CD14-positive monocyte (primary cell): ENCODE measurements around the gene SPATA32. TPM values are rescaled to one million over a fixed set of nuclear protein-coding genes. Genes with fewer than 3 reads are reported as not detected.
A peak's percentile ranks its signal among the peaks of the same experiment; 100 is the strongest.

Source experiments
- DNase-seq, 3 donors: peaks; one replicate each; pipeline ENCODE4 v3.0.0-alpha.2; 2011 to 2022
- H2AFZ ChIP-seq: 2 replicates; pipeline ENCODE4 v1.6.0; 2012; ENCODE audit warnings: mild to moderate bottlenecking, low read depth, low read length, inconsistent platforms; ENCODE audit not compliant: insufficient read depth, poor library complexity, severe bottlenecking
- H3K27ac ChIP-seq, 2 donors: 1 replicate in 1 of 2; 2 replicates in 1 of 2; pipeline ENCODE4 v1.5.1; 2012 to 2013; ENCODE audit warnings: low read length in 2 of 2, control low read depth in 1 of 2, inconsistent platforms in 1 of 2, low read depth in 1 of 2, mild to moderate bottlenecking in 1 of 2
- H3K27me3 ChIP-seq, 2 donors: one replicate each; pipeline versions ENCODE4 v1.6.0 to v1.6.1; 2011 to 2013; ENCODE audit warnings: low read length in 2 of 2; ENCODE audit not compliant: control insufficient read depth in 2 of 2, insufficient read depth in 2 of 2
- H3K36me3 ChIP-seq, 2 donors: replicated peaks in 1 of 2; 1 replicate in 1 of 2; 2 replicates in 1 of 2; pipeline versions ENCODE4 v1.5.1 to v1.6.1; 2012 to 2013; ENCODE audit warnings: low read length in 2 of 2, control low read depth in 1 of 2, inconsistent platforms in 1 of 2, mild to moderate bottlenecking in 1 of 2; ENCODE audit not compliant: insufficient read depth in 2 of 2, control insufficient read depth in 1 of 2
- H3K4me1 ChIP-seq, 2 donors: 1 replicate in 1 of 2; 2 replicates in 1 of 2; pipeline versions ENCODE4 v1.5.1 to v1.6.1; 2012 to 2013; ENCODE audit warnings: low read length in 2 of 2, control low read depth in 1 of 2, inconsistent platforms in 1 of 2, mild to moderate bottlenecking in 1 of 2, moderate library complexity in 1 of 2; ENCODE audit not compliant: insufficient read depth in 2 of 2, control insufficient read depth in 1 of 2
- H3K4me2 ChIP-seq: replicated peaks from 2 replicates; pipeline ENCODE3; 2012; ENCODE audit warnings: low read length, moderate library complexity, mild to moderate bottlenecking; ENCODE audit not compliant: poor library complexity, severe bottlenecking; ENCODE audit errors: extremely low read depth
- H3K4me3 ChIP-seq, 3 experiments: fragments of 200-600 bp in 1 of 3; sonication (generic) in 1 of 3; replicated peaks in 1 of 3; 1 replicate in 2 of 3; 2 replicates in 1 of 3; pipeline ENCODE4 v1.5.1; 2011 to 2013; ENCODE audit warnings: low read length in 3 of 3, mild to moderate bottlenecking in 3 of 3, control low read depth in 2 of 3, low read depth in 2 of 3, inconsistent platforms in 1 of 3, moderate library complexity in 1 of 3
- H3K79me2 ChIP-seq: 2 replicates; pipeline ENCODE4 v1.6.0; 2012; ENCODE audit warnings: mild to moderate bottlenecking, control low read depth, inconsistent platforms, low read length, moderate library complexity; ENCODE audit not compliant: insufficient read depth
- H3K9ac ChIP-seq: 2 replicates; pipeline ENCODE4 v1.6.0; 2017; ENCODE audit warnings: low read length, mild to moderate bottlenecking; ENCODE audit not compliant: insufficient read depth, poor library complexity, severe bottlenecking
- H3K9me3 ChIP-seq, 2 donors: replicated peaks in 1 of 2; 1 replicate in 1 of 2; 2 replicates in 1 of 2; pipeline versions ENCODE4 v1.5.1 to v1.6.1; 2012 to 2013; ENCODE audit warnings: low read length in 2 of 2, control low read depth in 1 of 2; ENCODE audit not compliant: control insufficient read depth in 1 of 2, insufficient read depth in 1 of 2
- H4K20me1 ChIP-seq: 2 replicates; pipeline ENCODE4 v1.6.0; 2012; ENCODE audit warnings: mild to moderate bottlenecking, low read length, control low read depth, moderate library complexity; ENCODE audit not compliant: insufficient read depth
- H3K27ac Mint-ChIP-seq, 7 donors: one replicate each; pipeline ENCODE4 v1.8.0; 2020; ENCODE audit warnings: mild to moderate bottlenecking in 7 of 7, mixed read lengths in 7 of 7, moderate library complexity in 6 of 7, inconsistent platforms in 2 of 7
- H3K27me3 Mint-ChIP-seq, 3 donors: one replicate each; pipeline ENCODE4 v1.8.0; 2021 to 2022; ENCODE audit warnings: low read depth in 3 of 3, mild to moderate bottlenecking in 3 of 3, mixed read lengths in 3 of 3, moderate library complexity in 3 of 3, inconsistent platforms in 1 of 3
- H3K36me3 Mint-ChIP-seq, 2 donors: one replicate each; pipeline ENCODE4 v1.8.0; 2020; ENCODE audit warnings: mixed read lengths in 2 of 2, inconsistent platforms in 1 of 2, mild to moderate bottlenecking in 1 of 2
- H3K4me1 Mint-ChIP-seq: one replicate; pipeline ENCODE4 v1.8.0; 2020; ENCODE audit warnings: mild to moderate bottlenecking, mixed read lengths
- H3K4me3 Mint-ChIP-seq, 2 donors: one replicate each; pipeline ENCODE4 v1.8.0; 2020; ENCODE audit warnings: mild to moderate bottlenecking in 2 of 2, mixed read lengths in 2 of 2, moderate library complexity in 1 of 2
- H3K9me3 Mint-ChIP-seq, 7 donors: one replicate each; pipeline ENCODE4 v1.8.0; 2020 to 2022; ENCODE audit warnings: mixed read lengths in 7 of 7, mild to moderate bottlenecking in 6 of 7, moderate library complexity in 6 of 7, inconsistent platforms in 2 of 7
- CTCF ChIP-seq: fragments of 200-600 bp; IDR thresholded peaks from one replicate; pipeline ENCODE4 v1.8.0; 2022; ENCODE audit warnings: antibody characterized with exemption, mild to moderate bottlenecking
- WGBS: methylation state at CpG from one replicate; pipeline ENCODE4 v1.1.5; 2013; ENCODE audit warnings: missing lambda C conversion rate; ENCODE audit not compliant: insufficient coverage; 5-methylcytosine and 5-hydroxymethylcytosine counted together
- intact Hi-C, 2 donors: fragments of 100-400 bp; cut with micrococcal nuclease; formaldehyde crosslinking; loops; one replicate each; pipeline versions ENCODE4 v1.15.0 to v1.15.1; 2023
- polyA plus RNA-seq, 3 donors: library from polyadenylated mRNA; depleted of rRNA in 1 of 3; unstranded in 2 of 3; stranded (reverse) in 1 of 3; fragments of 300-500 nt in 2 of 3; fragments of >200 nt in 1 of 3; fragmentation: Illumina TruSeq in 2 of 3; gene quantifications; 1 replicate in 2 of 3; 2 replicates in 1 of 3; pipeline ENCODE4 v1.2.3, GENCODE V29; 2012 to 2021

SPATA32 gene
- polyA plus RNA-seq, 3 donors, result not detected

DNA sequence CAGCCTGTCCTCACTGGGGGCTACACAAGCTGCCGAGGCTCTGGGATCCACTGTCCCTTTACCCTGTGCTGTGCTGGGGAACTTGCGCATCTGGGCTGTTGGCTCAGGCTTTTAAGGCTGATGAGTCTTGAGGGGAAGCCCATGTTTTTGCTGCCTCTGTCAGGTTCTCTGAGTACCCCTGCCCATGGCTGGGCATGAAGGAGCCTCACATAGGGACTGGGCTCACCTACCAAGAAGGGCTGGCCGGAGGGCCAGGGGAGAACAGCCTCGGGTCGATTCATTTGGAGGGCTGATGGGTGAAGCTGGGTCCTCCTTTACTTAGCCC lies 25.6 kb downstream of the SPATA32 start:
- H2AFZ ChIP-seq, result no peak overlapping the region
- H3K4me3 ChIP-seq, result no peak overlapping the region
- no peak for TF ChIP-seq CTCF
- H3K9ac ChIP-seq, result no peak overlapping the region
- no peaks in the 10 kb centered on the region for H3K9me3 ChIP-seq
- peaks cover 0 to 4% (median 4%) of the 10 kb centered on the region in 3 donors for H3K27me3 Mint-ChIP-seq
- peaks cover 0 to 1% (median 0%) of the 10 kb centered on the region in 7 donors for H3K9me3 Mint-ChIP-seq
- DNase-seq, result no peak
- H3K79me2 ChIP-seq, result peaks cover 93% of the 10 kb centered on the region
- peak overlapping the region in 1 of 2 donors; percentile 62 for H3K27ac ChIP-seq
- 87% methylated on average over 4 of the region's 5 CpGs for WGBS
- peak overlapping the region in 2 of 7 donors; percentile 20 to 86 for H3K27ac Mint-ChIP-seq
- intact Hi-C loops, result loop anchor here in 1 of 2 donors (5.0 kb wide), 1 partner anchor 34 kb away; no protein-coding TSS in a partner anchor
- H3K4me3 Mint-ChIP-seq, result no peak overlapping the region
- peaks cover 92 to 99% of the 10 kb centered on the region in 2 donors for H3K36me3 Mint-ChIP-seq
- peaks cover 100% of the 10 kb centered on the region for H4K20me1 ChIP-seq
- H3K36me3 ChIP-seq, result peaks cover 92 to 93% of the 10 kb centered on the region in 2 donors
- H3K27me3 ChIP-seq, result no peaks in the 10 kb centered on the region
- no peak overlapping the region for H3K4me2 ChIP-seq
- peaks cover 47% of the 10 kb centered on the region in 2 donors for H3K4me1 ChIP-seq
- H3K4me1 Mint-ChIP-seq, result peaks cover 50% of the 10 kb centered on the region

DNA sequence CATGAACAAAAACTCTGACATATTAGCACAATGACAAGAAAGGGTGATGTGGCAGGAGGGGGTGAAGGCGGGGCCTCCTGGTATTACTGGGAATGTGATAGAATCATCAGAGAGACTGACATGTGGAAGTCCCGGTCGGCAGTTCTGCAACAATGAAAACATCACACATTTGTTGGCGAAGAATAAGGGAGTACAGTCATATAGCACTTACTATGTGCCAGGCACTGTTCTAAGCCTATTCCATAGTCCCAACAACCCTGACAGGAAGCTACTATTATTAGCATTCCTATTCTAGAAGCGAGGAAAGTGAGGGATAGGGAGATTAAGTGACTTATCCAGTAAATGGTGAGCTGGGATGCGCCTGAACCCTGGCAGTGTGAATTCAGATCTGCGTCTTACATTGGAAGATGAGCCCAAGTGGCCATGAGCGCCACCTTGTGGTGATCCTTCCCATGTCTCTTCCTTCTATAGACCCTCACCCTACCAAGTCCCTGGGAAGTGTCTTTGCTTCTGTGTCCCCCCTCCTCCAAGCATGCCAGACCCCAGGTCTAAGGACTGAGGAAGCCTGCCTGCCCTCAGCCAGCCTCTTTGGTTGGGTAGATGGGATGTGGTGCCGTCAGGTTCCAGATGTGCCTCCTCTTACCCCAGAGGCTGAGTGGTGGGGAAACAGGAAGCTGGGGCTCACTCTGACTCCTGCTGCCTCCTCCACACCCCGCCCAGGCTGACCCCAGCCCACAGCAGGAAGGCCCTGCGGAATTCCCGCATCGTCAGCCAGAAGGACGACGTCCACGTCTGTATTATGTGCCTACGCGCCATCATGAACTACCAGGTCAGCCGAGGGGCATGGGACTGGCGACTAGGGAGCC lies 26.2 kb downstream of the SPATA32 start:
- peaks cover 53% of the 10 kb centered on the region in 2 donors for H3K4me1 ChIP-seq
- Mint-ChIP-seq H3K36me3 (peaks cover 89 to 93% of the 10 kb centered on the region in 2 donors), H3K27ac (peak overlapping the region; percentile 76 to 90 (median 86)), H3K4me3 (peak overlapping the region in 1 of 2 donors; percentile 65), H3K4me1 (peaks cover 56% of the 10 kb centered on the region), H3K27me3 (peaks cover 0 to 4% (median 4%) of the 10 kb centered on the region in 3 donors), H3K9me3 (peaks cover 0 to 1% (median 0%) of the 10 kb centered on the region in 7 donors)
- peak; percentile 92 for TF ChIP-seq CTCF
- H3K4me2 ChIP-seq, result peak overlapping the region; percentile 8
- H3K9ac ChIP-seq, result no peak overlapping the region
- DNase-seq, result peak; percentile 77 to 85 (median 78)
- WGBS, result 61% methylated on average over 12 of the region's 20 CpGs
- H2AFZ ChIP-seq, result no peak overlapping the region
- peak overlapping the region; percentile 19 to 62 for H3K27ac ChIP-seq
- H3K36me3 ChIP-seq, result peaks cover 87 to 90% of the 10 kb centered on the region in 2 donors
- peaks cover 94% of the 10 kb centered on the region for H3K79me2 ChIP-seq
- peak overlapping the region in 1 of 3 experiments; percentile 20 for H3K4me3 ChIP-seq
- H3K27me3 ChIP-seq, result no peaks in the 10 kb centered on the region
- intact Hi-C loops, result loop anchor here (1.0 to 5.0 kb wide), 2 partner anchors 16 to 33 kb away; no protein-coding TSS in a partner anchor
- H4K20me1 ChIP-seq, result peaks cover 100% of the 10 kb centered on the region
- H3K9me3 ChIP-seq, result no peaks in the 10 kb centered on the region
